T-helper 1 cell treated with Interleukin-12 subunit alpha and Interleukin-12 subunit beta and Interleukin-4 antibody, amounts not matched to agents 30 μg/mL and 1 μg/mL, for 36 hours (primary cell): ENCODE data around the gene CHST11.
"Not testable (repeated sequence)": the region's sequence is repeated elsewhere in the genome, so short reads cannot be mapped to it uniquely, and the experiment has no call there.

Experiments
- H3K27ac Mint-ChIP-seq: one replicate; pipeline ENCODE4 v1.8.0; 2021; ENCODE audit warnings: mild to moderate bottlenecking, mixed read lengths
- H3K27me3 Mint-ChIP-seq: one replicate; pipeline ENCODE4 v1.8.0; 2021; ENCODE audit warnings: low read depth, mixed read lengths
- H3K36me3 Mint-ChIP-seq: one replicate; pipeline ENCODE4 v1.8.0; 2021; ENCODE audit warnings: low read depth, mixed read lengths
- H3K4me1 Mint-ChIP-seq: one replicate; pipeline ENCODE4 v1.8.0; 2021; ENCODE audit warnings: low read depth, mixed read lengths
- H3K4me3 Mint-ChIP-seq: one replicate; pipeline ENCODE4 v1.8.0; 2021; ENCODE audit warnings: mild to moderate bottlenecking, moderate library complexity, mixed read lengths
- H3K9me3 Mint-ChIP-seq: one replicate; pipeline ENCODE4 v1.8.0; 2021; ENCODE audit warnings: mixed read lengths

The CHST11 gene

DNA sequence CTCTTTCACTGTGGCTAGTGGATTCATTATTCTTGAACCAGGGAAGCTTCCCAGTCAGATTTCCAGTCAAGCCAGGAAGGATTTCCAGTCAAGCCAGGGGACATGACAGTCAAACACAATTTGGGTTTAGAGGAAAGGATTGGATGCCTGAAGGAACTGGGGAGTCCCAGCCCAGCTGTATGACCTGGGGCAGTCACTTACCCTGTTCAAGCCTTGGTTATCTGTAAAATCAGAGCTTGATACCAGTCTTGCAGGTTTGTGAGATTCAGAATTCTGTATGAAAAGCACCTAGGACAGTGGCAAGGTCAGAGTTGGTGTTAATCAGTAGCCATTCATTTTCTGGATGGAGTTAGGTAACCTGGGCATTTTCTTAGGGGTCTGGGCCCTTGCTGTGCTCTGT is 152.7 kb downstream of the CHST11 start:
- no peak overlapping the region for H3K27ac Mint-ChIP-seq
- H3K9me3 Mint-ChIP-seq = no peaks in the 10 kb centered on the region
- no peaks in the 10 kb centered on the region for H3K27me3 Mint-ChIP-seq
- H3K4me1 Mint-ChIP-seq = peaks cover 32% of the 10 kb centered on the region
- H3K36me3 Mint-ChIP-seq = peaks cover 27% of the 10 kb centered on the region
- no peak overlapping the region for H3K4me3 Mint-ChIP-seq

DNA sequence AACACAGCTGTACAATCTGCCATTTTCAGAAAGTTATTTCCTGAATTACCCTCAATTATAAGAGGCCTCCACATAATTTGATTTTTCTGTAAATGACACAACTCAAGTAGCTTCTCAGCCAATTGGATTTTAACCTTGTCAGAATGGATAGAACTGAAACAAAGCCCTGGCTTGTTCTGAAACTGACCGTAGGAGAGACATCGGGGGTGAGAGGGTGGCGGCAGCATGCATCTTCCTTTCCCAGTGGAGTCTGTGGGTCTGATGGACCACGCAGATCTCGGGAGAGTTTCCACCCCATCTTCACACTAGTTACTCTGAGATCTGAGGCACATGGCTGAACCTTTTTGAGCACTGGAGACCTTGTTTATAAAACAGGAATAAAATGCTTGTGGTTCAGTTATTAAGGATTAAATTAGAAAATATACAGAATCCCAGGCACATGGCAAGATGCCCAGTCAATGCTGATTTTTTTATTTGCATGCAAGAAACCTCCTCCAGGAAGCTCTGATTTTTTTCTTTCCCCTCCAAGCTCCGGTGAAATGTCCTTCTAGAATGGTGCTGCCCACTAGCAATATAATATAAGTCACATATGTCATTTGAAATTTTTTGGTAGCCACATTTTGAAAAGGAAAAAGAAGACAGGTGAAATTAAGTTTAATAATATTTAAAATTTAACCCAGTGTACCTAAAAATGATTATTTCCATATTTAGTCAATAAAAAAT is 153.9 kb downstream of the CHST11 start:
- Mint-ChIP-seq H3K27me3 (no peaks in the 10 kb centered on the region), H3K9me3 (no peaks in the 10 kb centered on the region), H3K27ac (no peak overlapping the region), H3K36me3 (peaks cover 25% of the 10 kb centered on the region), H3K4me3 (no peak overlapping the region), H3K4me1 (peaks cover 27% of the 10 kb centered on the region)

DNA sequence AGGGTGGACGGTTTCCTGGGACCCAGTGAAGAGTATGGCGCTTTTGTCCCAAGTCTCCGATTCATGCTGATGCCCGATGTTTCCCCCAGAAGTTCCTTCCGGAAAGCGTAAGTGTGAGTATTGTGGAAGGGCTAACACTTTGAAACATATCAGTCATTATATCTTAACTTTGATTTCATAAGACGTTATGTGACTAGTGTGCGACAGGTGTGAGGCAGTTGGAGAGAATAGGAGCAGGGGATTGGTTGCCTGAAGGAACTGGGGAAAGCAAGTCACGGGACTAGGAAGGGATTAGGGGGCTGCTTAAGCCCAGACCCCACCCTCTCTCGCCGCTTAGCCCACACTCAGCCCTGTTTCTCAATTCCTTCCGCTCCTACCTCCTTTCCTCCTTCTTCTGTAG is 154.9 kb downstream of the CHST11 start:
- Mint-ChIP-seq H3K4me1 (peaks cover 25% of the 10 kb centered on the region), H3K27ac (no peak overlapping the region), H3K27me3 (no peaks in the 10 kb centered on the region), H3K4me3 (no peak overlapping the region), H3K9me3 (no peaks in the 10 kb centered on the region), H3K36me3 (peaks cover 23% of the 10 kb centered on the region)

DNA sequence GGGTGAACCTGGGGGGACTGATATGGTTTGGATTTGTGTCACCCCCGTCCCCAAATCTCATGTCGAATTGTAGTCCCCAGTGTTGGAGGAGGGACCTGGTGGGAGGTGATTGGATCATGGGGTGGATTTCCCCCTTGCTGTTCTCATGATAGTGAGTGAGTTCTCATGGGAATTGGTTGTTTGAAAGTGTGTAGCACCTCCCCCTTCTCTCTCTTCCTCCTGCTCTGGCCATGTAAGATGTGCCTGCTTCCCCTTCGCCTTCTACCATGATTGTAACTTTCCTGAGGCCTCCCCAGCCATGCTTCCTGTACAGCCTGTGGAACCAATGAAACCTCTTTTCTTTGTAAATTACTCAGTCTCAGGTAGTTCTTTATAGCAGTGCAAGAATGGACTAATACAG is 156.6 kb downstream of the CHST11 start:
- H3K36me3 Mint-ChIP-seq = peaks cover 21% of the 10 kb centered on the region
- H3K27ac Mint-ChIP-seq = peak overlapping the region; percentile 54

DNA sequence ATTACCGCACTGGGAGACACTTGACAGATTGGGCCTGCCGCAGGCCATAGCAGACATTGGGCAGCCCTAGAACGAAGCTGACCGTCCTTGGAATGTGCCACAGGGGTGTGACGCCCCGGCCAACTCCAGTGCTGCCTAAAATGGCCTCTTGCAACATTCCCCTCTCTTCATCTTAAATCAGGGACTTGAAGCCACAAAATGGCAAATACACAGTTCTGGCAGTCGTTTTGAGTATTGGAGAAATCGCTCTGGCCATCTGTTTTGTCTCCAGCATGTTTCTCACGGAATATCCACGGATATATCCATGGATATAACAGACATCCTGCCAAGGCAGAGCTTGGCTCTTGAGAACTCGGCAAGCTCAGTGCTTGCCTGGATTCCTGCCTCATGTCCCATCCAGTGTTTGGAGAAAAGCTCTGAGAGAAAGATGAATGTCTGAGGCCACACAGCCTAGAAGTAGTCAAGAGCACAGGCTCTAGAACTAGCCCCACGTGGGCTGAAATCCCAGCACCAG is 158.4 kb downstream of the CHST11 start:
- H3K27ac Mint-ChIP-seq = no peak overlapping the region

More for the DNA sequence above, 156.6 kb downstream of the CHST11 start:
- Mint-ChIP-seq H3K4me3 (peak overlapping the region; percentile 4), H3K4me1 (peaks cover 25% of the 10 kb centered on the region)
- not testable (repeated sequence) for H3K9me3 Mint-ChIP-seq, H3K27me3 Mint-ChIP-seq

DNA sequence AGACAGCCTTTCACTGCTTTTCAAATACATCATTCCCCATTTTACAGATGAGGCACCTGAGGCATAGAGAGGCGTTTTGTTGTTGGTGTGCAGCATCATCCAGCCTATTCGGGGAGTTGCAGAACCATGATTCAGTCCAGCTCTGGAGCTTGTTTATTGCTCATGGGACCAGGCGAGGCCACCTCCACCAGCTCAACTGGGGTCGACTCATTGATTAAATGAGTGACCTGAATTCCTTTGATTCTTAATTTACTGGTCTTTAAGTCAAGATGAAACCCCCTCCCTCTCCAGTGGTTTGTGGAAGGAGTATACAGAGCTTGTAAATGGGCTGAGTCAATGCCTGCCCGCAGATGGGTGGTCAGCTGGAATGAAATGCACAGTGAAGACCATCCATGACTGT is 161.9 kb downstream of the CHST11 start:
- peaks cover 14% of the 10 kb centered on the region for H3K36me3 Mint-ChIP-seq
- H3K4me1 Mint-ChIP-seq = peaks cover 27% of the 10 kb centered on the region
- no peak overlapping the region for H3K4me3 Mint-ChIP-seq
- H3K27ac Mint-ChIP-seq = peak overlapping the region; percentile 31
- no peaks in the 10 kb centered on the region for H3K9me3 Mint-ChIP-seq
- H3K27me3 Mint-ChIP-seq = no peaks in the 10 kb centered on the region

More for the DNA sequence above, 158.4 kb downstream of the CHST11 start:
- H3K4me1 Mint-ChIP-seq = peaks cover 23% of the 10 kb centered on the region
- no peaks in the 10 kb centered on the region for H3K9me3 Mint-ChIP-seq
- no peak overlapping the region for H3K4me3 Mint-ChIP-seq
- no peaks in the 10 kb centered on the region for H3K27me3 Mint-ChIP-seq
- H3K36me3 Mint-ChIP-seq = peaks cover 26% of the 10 kb centered on the region

DNA sequence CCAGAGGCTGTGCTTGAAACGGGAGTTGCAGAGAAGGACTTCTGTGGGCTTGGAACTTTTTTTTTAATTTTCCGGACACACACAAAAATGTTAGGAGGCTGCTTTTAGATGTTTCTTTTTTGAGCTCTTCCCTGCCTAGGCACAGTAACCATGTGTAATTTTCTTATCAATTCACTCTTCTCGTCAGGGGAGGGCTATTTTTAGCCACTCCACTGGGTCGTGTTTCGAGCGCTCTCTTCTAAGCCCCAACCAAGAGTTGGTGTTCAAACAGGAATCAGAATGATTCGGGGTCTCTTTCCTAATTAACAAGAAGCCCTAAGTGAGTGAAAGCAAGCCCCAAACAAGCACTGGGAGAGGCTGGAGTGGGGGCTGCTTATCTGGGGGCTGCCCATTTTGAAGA is 162.6 kb downstream of the CHST11 start:
- Mint-ChIP-seq H3K4me3 (no peak overlapping the region), H3K9me3 (no peaks in the 10 kb centered on the region), H3K27ac (no peak overlapping the region), H3K27me3 (no peaks in the 10 kb centered on the region), H3K4me1 (peaks cover 33% of the 10 kb centered on the region), H3K36me3 (peaks cover 18% of the 10 kb centered on the region)

DNA sequence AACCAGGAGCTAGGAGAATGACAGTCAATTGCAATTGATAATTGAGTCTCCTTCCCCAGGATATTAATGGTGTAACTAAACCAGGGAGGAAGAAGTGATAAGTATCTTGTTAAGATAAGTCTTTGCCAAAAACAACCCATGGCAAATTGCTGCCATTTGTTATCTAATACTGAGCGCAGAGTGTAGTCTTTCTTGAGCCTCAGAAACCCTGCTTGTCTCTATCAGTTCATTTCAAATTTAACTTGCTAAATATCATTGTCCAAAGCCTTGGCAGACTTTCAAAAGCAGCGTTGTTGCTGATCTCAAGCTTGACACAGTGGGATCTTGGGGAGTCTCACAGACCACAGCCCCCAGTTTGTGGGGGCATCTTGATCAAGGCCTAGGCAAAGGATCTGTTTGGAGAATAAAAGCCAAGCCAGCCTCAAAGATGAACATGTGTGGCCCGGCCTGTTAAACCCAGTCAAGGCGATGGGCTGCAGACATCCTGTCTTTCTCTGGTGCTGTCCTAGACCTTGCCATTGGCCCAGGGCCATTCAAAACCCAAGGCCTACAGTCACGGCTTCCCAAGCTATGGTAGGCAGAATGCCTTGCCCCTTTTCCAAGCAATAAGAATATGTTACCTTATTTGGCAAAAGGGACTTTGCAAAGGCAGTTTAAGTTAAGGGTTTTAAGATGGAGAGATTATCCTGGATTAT is 164.2 kb downstream of the CHST11 start:
- peaks cover 31% of the 10 kb centered on the region for H3K4me1 Mint-ChIP-seq
- H3K27ac Mint-ChIP-seq = no peak overlapping the region
- H3K9me3 Mint-ChIP-seq = no peaks in the 10 kb centered on the region
- H3K27me3 Mint-ChIP-seq = no peaks in the 10 kb centered on the region
- H3K36me3 Mint-ChIP-seq = peaks cover 18% of the 10 kb centered on the region
- no peak overlapping the region for H3K4me3 Mint-ChIP-seq

DNA sequence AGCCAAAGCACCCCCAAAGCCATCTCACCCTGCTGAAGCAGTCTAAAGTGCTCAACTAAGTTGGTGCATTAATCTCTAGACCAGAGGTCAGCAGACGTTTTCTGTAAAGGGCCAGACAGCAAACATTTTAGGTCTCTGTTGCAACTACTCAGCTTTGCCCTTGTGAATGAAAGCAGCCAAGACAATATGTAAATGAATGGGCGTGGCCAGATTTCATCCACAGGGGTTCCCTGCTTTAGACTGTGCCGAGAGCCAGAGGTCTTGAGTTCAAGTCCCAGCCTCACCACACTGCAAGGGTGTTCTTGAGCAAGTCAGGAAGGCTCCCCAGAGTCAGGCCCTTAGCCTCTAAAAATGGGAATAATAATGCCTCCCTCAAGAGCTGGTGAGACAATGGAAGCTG is 166.2 kb downstream of the CHST11 start:
- H3K36me3 Mint-ChIP-seq = peaks cover 22% of the 10 kb centered on the region
- no peaks in the 10 kb centered on the region for H3K9me3 Mint-ChIP-seq
- H3K4me3 Mint-ChIP-seq = no peak overlapping the region
- peaks cover 34% of the 10 kb centered on the region for H3K4me1 Mint-ChIP-seq
- H3K27ac Mint-ChIP-seq = no peak overlapping the region
- H3K27me3 Mint-ChIP-seq = no peaks in the 10 kb centered on the region

DNA sequence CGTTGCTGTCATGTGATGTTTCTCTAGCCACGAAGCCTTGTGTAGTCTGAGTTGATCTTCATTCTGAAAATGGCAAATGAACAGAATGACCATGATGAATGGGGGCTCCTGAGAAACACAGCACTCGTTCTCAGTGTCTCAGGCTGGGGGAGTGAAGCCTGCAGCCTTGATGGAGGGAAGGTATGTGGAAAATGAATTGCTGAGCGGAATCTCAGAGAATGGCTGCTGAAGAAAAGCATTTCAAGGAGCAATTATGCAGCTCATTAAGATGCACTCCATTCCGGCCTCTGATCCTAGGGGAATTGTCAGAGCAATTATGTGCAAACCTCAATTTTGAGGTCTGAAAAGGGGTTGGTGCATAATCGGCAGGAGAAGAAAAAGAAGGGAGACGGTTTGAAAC is 167.1 kb downstream of the CHST11 start:
- H3K27me3 Mint-ChIP-seq = no peaks in the 10 kb centered on the region
- no peaks in the 10 kb centered on the region for H3K9me3 Mint-ChIP-seq
- peaks cover 35% of the 10 kb centered on the region for H3K4me1 Mint-ChIP-seq
- H3K36me3 Mint-ChIP-seq = peaks cover 22% of the 10 kb centered on the region
- H3K27ac Mint-ChIP-seq = no peak overlapping the region
- H3K4me3 Mint-ChIP-seq = no peak overlapping the region

DNA sequence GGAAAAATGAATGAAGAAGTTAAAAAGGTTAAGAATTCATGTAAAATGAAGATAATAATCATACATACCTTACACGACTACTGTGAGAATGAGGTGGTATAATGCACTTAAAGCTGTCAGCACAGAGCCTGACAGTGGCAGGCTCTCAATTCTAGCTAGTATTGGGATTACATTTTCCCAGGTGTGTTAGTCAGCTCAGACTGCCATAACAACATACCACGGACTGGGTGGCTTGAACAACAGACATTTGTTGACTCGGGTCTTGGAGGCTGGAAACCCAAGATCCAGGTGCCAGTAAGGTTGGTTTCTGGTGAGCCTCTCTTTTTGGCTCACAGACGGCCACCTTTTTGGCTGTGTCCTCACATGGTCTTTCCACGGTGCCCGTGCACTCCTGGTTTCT is 167.8 kb downstream of the CHST11 start:
- Mint-ChIP-seq H3K9me3 (no peaks in the 10 kb centered on the region), H3K36me3 (peaks cover 19% of the 10 kb centered on the region), H3K4me1 (peaks cover 37% of the 10 kb centered on the region), H3K27ac (no peak overlapping the region), H3K27me3 (no peaks in the 10 kb centered on the region), H3K4me3 (no peak overlapping the region)

DNA sequence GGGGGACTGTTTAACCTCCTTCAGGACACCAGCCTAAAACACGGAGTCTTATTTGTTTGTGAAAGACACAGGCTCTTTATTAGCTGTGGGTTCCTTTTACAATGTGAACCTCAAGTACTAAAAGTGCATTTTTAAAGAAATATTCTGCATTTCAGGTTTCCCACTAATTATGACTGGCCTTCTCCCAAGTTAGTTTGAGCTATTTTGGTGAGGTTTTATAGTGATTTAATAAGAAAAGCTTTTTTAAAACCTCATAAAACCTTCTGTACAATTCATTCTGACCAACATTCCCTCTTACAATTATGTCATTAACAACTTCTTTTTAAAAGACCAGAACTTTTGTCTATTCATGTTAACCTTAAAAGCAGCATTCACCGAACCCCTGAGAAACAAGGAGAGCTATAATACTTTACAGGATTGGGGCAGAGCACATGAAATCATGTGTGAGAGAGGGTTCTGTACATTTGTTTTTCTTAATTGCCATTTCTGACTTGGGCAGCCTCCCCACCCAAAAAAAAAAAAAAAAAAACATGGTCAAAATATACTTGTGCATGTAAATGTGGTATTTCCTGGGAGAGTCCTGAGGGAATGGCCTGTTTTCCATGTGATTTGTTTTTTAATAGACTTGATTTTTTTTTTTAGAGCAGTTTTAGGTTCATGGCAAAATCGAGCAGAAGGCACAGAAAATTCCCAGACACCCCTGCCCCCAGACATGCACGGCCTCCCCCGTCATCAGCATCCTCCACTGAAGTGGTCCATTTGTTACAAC is 169.5 kb downstream of the CHST11 start:
- no peaks in the 10 kb centered on the region for H3K9me3 Mint-ChIP-seq
- no peaks in the 10 kb centered on the region for H3K27me3 Mint-ChIP-seq
- H3K4me3 Mint-ChIP-seq = no peak overlapping the region
- H3K27ac Mint-ChIP-seq = no peak overlapping the region
- peaks cover 22% of the 10 kb centered on the region for H3K36me3 Mint-ChIP-seq
- peaks cover 39% of the 10 kb centered on the region for H3K4me1 Mint-ChIP-seq

DNA sequence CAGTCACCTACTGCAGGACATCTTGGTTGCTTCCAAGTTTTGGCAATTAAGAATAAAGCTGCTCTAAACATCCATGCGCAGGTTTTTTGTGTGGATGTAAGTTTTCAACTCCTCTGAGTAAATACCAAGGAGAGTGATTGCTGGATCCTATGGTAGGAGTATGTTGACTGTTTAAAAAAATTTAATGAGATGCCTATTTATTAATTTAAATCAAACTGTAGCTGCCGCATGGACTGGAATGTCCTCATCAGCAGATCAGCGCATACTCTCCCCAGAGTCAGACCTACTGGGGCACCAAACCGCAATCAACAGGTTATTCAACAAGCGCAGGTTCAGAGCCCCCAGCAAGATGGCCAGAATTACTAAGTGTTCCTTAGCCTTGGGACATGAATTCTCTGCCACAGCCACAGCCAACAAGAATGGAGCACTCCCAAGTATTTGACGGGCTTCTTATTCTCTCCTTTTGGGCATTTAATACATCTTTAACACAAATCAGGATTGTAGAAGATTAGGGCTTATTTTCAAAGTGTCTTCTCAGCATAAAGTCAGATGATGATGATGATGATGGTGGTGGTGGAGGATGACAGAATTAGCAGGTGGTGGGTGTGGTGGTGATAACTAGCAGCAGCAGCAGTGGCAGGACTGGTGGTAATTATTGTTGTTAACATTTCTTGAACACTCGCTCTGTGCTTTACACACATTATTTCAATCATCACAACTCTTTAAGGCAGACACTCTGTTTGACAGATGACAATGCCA is 170.7 kb downstream of the CHST11 start:
- Mint-ChIP-seq H3K27me3 (no peaks in the 10 kb centered on the region), H3K4me1 (peaks cover 41% of the 10 kb centered on the region), H3K27ac (no peak overlapping the region)

More for the DNA sequence above, 170.7 kb downstream of the CHST11 start:
- Mint-ChIP-seq H3K9me3 (no peaks in the 10 kb centered on the region), H3K4me3 (no peak overlapping the region), H3K36me3 (peaks cover 26% of the 10 kb centered on the region)
